HepG2 (cell line): ENCODE results near the gene MAP6D1. TPM values are rescaled to one million over a fixed set of nuclear protein-coding genes. Genes with fewer than 3 reads are reported as not detected.
"Not testable (repeated sequence)": the region's sequence is repeated elsewhere in the genome, so short reads cannot be mapped to it uniquely, and the experiment has no call there.

Experiments used
- ATAC-seq: fragments of 200-7000 bp; cut with Tn5 transposase; 3 replicates; pipeline ENCODE4 v1.9.1; 2020; ENCODE audit warnings: mild to moderate bottlenecking, moderate library complexity
- BruUV-seq: library from RNA; stranded (reverse); fragments of 400-500 nt; replicated peaks from 2 replicates; lab custom pipeline; 2021; lab: Mats Ljungman, UMichigan
- CTCF ChIA-PET: fragments of 300-600 bp; formaldehyde crosslinking; extraction: SDS; loops from one replicate; lab custom pipeline; 2021; ENCODE audit warnings: low total read pairs, inconsistent platforms, low intra/inter-chr PET ratio; lab: Yijun Ruan, JAX
- POLR2A ChIA-PET: fragments of 350-600 bp; sonication (Branson Sonifier 250); formaldehyde crosslinking; loops from one replicate; lab custom pipeline; 2020; ENCODE audit warnings: antibody characterized with exemption, inconsistent platforms; lab: Yijun Ruan, JAX
- DNase-seq: peaks from one replicate; pipeline ENCODE4 v3.0.0-alpha.2; 2015; ENCODE audit warnings: low spot score
- FAIRE-seq: peaks from 3 replicates; lab custom pipeline; 2011; peaks lifted over from hg19 to GRCh38; lab: Jason Lieb, UNC
- H2AFZ ChIP-seq: one replicate; pipeline ENCODE4 v1.6.1; 2011; ENCODE audit warnings: low read length, inconsistent platforms
- H3K27ac ChIP-seq: fragments of 300-600 bp; 3 replicates; pipeline ENCODE4 v1.8.0; 2011; ENCODE audit warnings: mixed run types, mild to moderate bottlenecking, mixed read lengths, low read length, inconsistent platforms; ENCODE audit not compliant: insufficient read depth; ENCODE audit errors: extremely low read length
- H3K27me3 ChIP-seq, 2 experiments: fragments of 200-600 bp in 1 of 2; 2 replicates in 1 of 2; 3 replicates in 1 of 2; pipeline versions ENCODE4 v1.6.0 to v1.8.0; 2011; ENCODE audit warnings: low read length in 2 of 2, mild to moderate bottlenecking in 2 of 2, moderate library complexity in 2 of 2, inconsistent platforms in 1 of 2; ENCODE audit not compliant: insufficient read depth in 2 of 2, control insufficient read depth in 1 of 2
- H3K36me3 ChIP-seq, 2 experiments: fragments of 200-600 bp in 1 of 2; replicated peaks in 1 of 2; 2 replicates in 1 of 2; 3 replicates in 1 of 2; pipeline versions ENCODE4 v1.5.1 to v1.8.0; 2011; ENCODE audit warnings: low read length in 2 of 2, inconsistent platforms in 1 of 2; ENCODE audit not compliant: insufficient read depth in 2 of 2, control insufficient read depth in 1 of 2
- H3K4me1 ChIP-seq: 2 replicates; pipeline ENCODE4 v1.5.1; 2012; ENCODE audit warnings: low read length, inconsistent platforms; ENCODE audit not compliant: insufficient read depth
- H3K4me2 ChIP-seq: 2 replicates; pipeline ENCODE4 v1.6.0; 2011; ENCODE audit warnings: low read depth, low read length, inconsistent platforms
- H3K4me3 ChIP-seq, 3 experiments: fragments of 200-600 bp in 1 of 3; sonication (generic), shearing (Covaris generic) in 1 of 3; replicated peaks in 1 of 3; 2 replicates each; pipeline ENCODE4 v1.5.1; 2011 to 2016; ENCODE audit warnings: low read length in 3 of 3, inconsistent platforms in 2 of 3, low read depth in 2 of 3, mild to moderate bottlenecking in 2 of 3, control low read depth in 1 of 3, mixed read lengths in 1 of 3; ENCODE audit not compliant: insufficient read depth in 1 of 3
- H3K79me2 ChIP-seq: one replicate; pipeline ENCODE4 v1.6.1; 2011; ENCODE audit warnings: low read length, inconsistent platforms; ENCODE audit not compliant: insufficient read depth
- H3K9ac ChIP-seq: 2 replicates; pipeline ENCODE4 v1.6.0; 2011; ENCODE audit warnings: mild to moderate bottlenecking, low read depth, low read length, inconsistent platforms; ENCODE audit not compliant: insufficient read depth
- H3K9me3 ChIP-seq: 2 replicates; pipeline ENCODE4 v1.5.1; 2012; ENCODE audit warnings: mild to moderate bottlenecking, low read length
- H4K20me1 ChIP-seq: 2 replicates; pipeline ENCODE4 v1.6.0; 2011; ENCODE audit warnings: inconsistent platforms, mild to moderate bottlenecking, low read length, moderate library complexity; ENCODE audit not compliant: insufficient read depth
- LBX2 ChIP-seq: sonication (generic); formaldehyde crosslinking; IDR thresholded peaks from 2 replicates; pipeline ENCODE4 v1.5.0; 2020; ENCODE audit warnings: missing genetic modification reagents, mild to moderate bottlenecking, borderline replicate concordance
- MAF1 ChIP-seq: sonication (generic); formaldehyde crosslinking; IDR thresholded peaks from 2 replicates; pipeline ENCODE4 v1.5.0; 2020; ENCODE audit warnings: missing genetic modification reagents, borderline replicate concordance
- NCOA1 ChIP-seq: sonication (generic); formaldehyde crosslinking; IDR thresholded peaks from 2 replicates; pipeline ENCODE4 v1.9.0; 2021; ENCODE audit warnings: missing genetic modification reagents
- RBM22 ChIP-seq: fragments of 200-400 bp; formaldehyde crosslinking; optimal IDR thresholded peaks from 2 replicates; pipeline ENCODE3; 2017; ENCODE audit warnings: mild to moderate bottlenecking, low read length, moderate library complexity
- REST ChIP-seq, 2 experiments: IDR thresholded peaks; 2 replicates each; pipeline ENCODE4 v1.6.1; 2011 to 2012; ENCODE audit warnings: low read length in 2 of 2, borderline replicate concordance in 1 of 2, low read depth in 1 of 2, mild to moderate bottlenecking in 1 of 2, moderate library complexity in 1 of 2
- TAF15 ChIP-seq: fragments of 200-400 bp; formaldehyde crosslinking; IDR thresholded peaks from one replicate; pipeline ENCODE4 v1.6.1; 2018; ENCODE audit warnings: mild to moderate bottlenecking, low read depth, low read length; ENCODE audit not compliant: poor library complexity, severe bottlenecking
- ZFP36 ChIP-seq: fragments of 150-350 bp; IDR thresholded peaks from 2 replicates; pipeline ENCODE4 v1.6.1; 2018; ENCODE audit warnings: borderline replicate concordance, low read length, low read depth; ENCODE audit not compliant: partially characterized antibody
- ZNF33A ChIP-seq: sonication (generic); formaldehyde crosslinking; IDR thresholded peaks from 2 replicates; pipeline ENCODE4 v1.5.1; 2020; ENCODE audit warnings: missing genetic modification reagents, mild to moderate bottlenecking, moderate library complexity, borderline replicate concordance
- ZNF501 ChIP-seq: sonication (generic); formaldehyde crosslinking; IDR thresholded peaks from 2 replicates; pipeline ENCODE4 v1.5.1; 2020; ENCODE audit warnings: mild to moderate bottlenecking, moderate library complexity, missing genetic modification reagents
- WGBS: methylation state at CpG from one replicate; pipeline ENCODE4 v1.1.6; 2017; ENCODE audit warnings: low lambda C conversion rate; 5-methylcytosine and 5-hydroxymethylcytosine counted together
- in situ Hi-C: cut with HindIII; loops from 2 replicates; pipeline ENCODE4 v1.10.0; 2017; ENCODE audit warnings: low pct_unique_long_range_greater_than_20kb; ENCODE audit not compliant: extremely low pct_ligation_motif_present
- intact Hi-C: fragments of 100-400 bp; cut with micrococcal nuclease; formaldehyde crosslinking; loops from one replicate; pipeline ENCODE4 v1.10.0; 2022; ENCODE audit not compliant: unreplicated experiment
- polyA plus RNA-seq, 8 experiments: library from polyadenylated mRNA; depleted of rRNA in 3 of 8; stranded (reverse) in 7 of 8; unstranded in 1 of 8; fragments of >200 nt; fragmentation: Illumina TruSeq in 4 of 8; extraction: Trizol in 4 of 8; gene quantifications; 2 replicates each; pipeline versions ENCODE4 v1.2.1 to v1.2.3, GENCODE V29; 2011 to 2016; ENCODE audit warnings: low read depth in 4 of 8, missing spikeins in 1 of 8, mixed read lengths in 1 of 8; ENCODE audit not compliant: insufficient read depth in 1 of 8
- total RNA-seq, 5 experiments: library from RNA; depleted of rRNA; stranded (reverse); fragments of >200 nt; fragmentation: Illumina TruSeq; extraction: Trizol; gene quantifications; 2 replicates each; pipeline ENCODE4 v1.2.3, GENCODE V29; 2016; ENCODE audit warnings: low read depth in 1 of 5

MAP6D1 gene
- total and polyA plus RNA-seq, 2 of the 13 experiments (the other 11 are each of a cell fraction or from before 2014, with no cell fraction given): 0.12 to 0.62 TPM

- Histone ChIP-seq H3K79me2 (no peaks in the 10 kb centered on the region), H3K4me3 (no peak overlapping the region), H3K9ac (no peak overlapping the region), H3K36me3 (peaks cover 20 to 70% of the 10 kb centered on the region in 2 experiments), H2AFZ (no peak overlapping the region), H4K20me1 (no peaks in the 10 kb centered on the region), H3K4me2 (no peak overlapping the region), H3K27me3 (no peaks in the 10 kb centered on the region; a peak in 1 of 5 replicates), H3K4me1 (no peaks in the 10 kb centered on the region), H3K27ac (no peak overlapping the region), H3K9me3 (no peaks in the 10 kb centered on the region)
- in situ Hi-C loops: no loop called here
- TF ChIP-seq ZNF501 (no peak), NCOA1 (CRISPR knock-in tag) (no peak), ZNF33A (no peak), LBX2 (no peak), REST (IDR thresholded peaks at IDR 0.05; ENCODE audit: borderline replicate concordance in 1 of 2, low read depth in 1 of 2, low read length in 2 of 2) (no peak), MAF1 (no peak), ZFP36 (no peak), RBM22 (no peak), TAF15 (no peak)
- BruUV-seq: no TSS peak
- 98% methylated on average over 4 of the region's 4 CpGs for WGBS
- FAIRE-seq (no peak), ATAC-seq (no peak), DNase-seq (no peak)
- intact Hi-C loops: no loop called here
- ChIA-PET CTCF (no interaction called here), POLR2A (no interaction called here)
These were observed 35.6 kb downstream of the MAP6D1 start for GRCh38 chr3:183789826-183790225.

- H3K27ac ChIP-seq, H3K27me3 ChIP-seq, H3K79me2 ChIP-seq, H3K9me3 ChIP-seq, ATAC-seq, BruUV-seq, CTCF ChIA-PET, POLR2A ChIA-PET, FAIRE-seq, H3K4me2 ChIP-seq, H3K9ac ChIP-seq, in situ Hi-C loops, H4K20me1 ChIP-seq, DNase-seq, H3K4me1 ChIP-seq, intact Hi-C loops, H2AFZ ChIP-seq, H3K4me3 ChIP-seq: not testable (repeated sequence)
- 96% methylated on average over 10 of the region's 10 CpGs for WGBS
- peaks cover 20 to 63% of the 10 kb centered on the region in 2 experiments for H3K36me3 ChIP-seq
These were observed 40.9 kb downstream of the MAP6D1 start for GRCh38 chr3:183784503-183784902.
